ENCODE data around the gene M1AP. TPM values are rescaled to one million over a fixed set of nuclear protein-coding genes. Genes with fewer than 3 reads are reported as not detected.
A peak's percentile ranks its signal among the peaks of the same experiment; 100 is the strongest.

The M1AP gene
- total RNA-seq, 1 donor from 2014 or later, result 4.6 TPM

DNA sequence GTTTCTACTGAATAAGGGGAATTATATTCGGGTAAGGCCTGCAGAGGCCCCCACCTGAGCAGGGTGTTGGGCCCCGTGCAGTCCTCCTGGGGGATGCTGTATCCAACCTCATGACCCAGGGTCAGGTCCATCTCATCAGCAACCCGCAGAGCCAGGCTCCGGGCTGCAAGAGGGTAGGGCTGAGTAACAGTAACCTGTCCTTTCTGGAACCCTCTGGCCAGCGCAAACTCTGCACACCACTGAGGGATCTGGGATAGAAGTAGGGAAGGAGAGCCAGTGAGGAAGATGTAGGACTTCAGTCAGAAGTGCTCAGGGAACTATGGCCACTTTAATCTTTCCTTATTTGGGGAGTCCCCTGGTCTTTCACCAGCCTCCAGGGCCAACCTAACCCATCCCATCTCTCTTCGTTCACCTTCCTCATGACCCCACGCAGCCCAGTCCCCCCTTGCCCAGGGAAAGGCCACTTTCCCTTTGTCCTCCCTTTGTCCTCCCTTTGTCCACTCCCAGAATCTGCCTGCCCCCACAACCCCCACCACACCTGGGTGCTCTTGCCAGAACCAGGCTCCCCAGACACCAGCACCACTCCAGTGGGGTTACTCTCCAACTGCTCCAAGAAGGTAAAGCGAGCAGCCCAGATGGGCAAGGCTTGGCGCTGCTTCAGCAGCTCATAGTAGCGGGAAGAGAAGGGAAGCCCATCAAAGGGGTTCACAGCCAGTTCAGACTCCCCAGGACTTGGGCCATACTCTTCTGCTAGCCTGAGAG lies 123.0 kb downstream of the M1AP start:
- no peak for DNase-seq

- no peak for DNase-seq
Observed at GRCh38 chr2:74524005-74524404, 124.1 kb downstream of the M1AP start.

GRCh38 chr2:74522516-74522915 lies 125.6 kb downstream of the M1AP start:
- no peak for DNase-seq

DNA sequence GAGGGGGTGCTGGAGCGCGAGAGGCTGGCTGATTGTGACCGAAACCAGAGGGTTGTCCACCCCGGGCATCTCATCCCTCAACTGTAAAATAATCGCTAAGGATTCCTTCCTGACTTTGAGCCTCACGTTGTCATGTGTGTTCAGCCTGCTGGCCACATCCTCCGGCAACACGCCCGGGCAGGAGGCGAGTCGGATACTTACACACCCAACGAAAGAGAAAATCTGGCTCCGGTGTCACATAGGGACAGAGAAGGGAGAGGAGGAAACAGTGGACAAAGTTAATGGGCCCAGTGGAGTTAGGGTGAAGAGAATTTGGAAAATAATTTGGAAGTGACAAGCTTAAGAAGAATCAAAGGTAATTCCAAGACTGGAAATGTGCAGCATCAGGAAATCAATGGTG lies 131.5 kb downstream of the M1AP start:
- no peak for DNase-seq

GRCh38 chr2:74515981-74516633 lies 132.0 kb downstream of the M1AP start:
- peak; percentile 83 for DNase-seq

GRCh38 chr2:74515271-74515980 lies 132.7 kb downstream of the M1AP start:
- no peak for DNase-seq

DNA sequence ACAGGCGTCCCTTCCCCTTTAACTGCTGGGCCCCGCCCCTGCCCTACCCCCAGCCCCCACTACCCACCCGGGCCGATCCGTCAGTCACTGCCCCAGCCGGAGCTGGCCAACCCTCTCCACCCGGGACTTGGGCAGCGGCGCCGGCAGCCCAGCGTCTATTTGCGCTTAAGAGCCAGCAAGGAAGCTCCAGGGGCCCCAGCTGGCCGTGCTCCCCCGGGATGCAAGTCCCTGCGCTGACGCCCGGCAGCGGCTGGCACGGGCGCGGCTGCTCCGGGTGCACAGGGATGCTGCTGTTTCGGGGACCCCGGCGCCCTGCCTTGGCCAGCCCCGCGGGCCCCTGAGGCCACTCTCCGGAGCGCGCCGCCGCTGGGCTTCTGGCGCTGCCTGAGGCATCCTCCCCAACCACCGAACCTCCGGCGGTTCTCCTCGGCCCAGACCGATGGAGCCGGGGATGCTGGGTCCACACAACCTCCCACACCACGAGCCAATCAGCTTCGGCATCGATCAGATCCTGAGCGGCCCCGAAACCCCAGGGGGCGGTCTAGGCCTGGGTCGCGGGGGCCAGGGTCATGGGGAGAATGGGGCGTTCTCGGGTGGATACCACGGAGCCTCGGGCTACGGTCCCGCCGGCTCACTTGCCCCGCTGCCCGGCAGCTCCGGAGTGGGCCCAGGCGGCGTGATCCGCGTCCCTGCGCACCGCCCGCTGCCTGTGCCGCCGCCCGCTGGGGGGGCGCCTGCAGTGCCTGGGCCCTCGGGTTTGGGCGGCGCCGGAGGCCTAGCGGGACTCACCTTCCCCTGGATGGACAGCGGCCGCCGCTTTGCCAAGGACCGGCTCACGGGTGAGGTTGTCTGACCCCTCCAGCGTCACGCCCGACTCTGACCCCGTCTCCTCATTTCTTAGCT lies 133.5 kb downstream of the M1AP start, which contains the start of gene TLX2:
Gene TLX2 (plus strand): TSS at position 83 of the 903 bp plus-strand sequence. CDS start 357 bp downstream, at position 440.
- DNase-seq, result no peak

- DNase-seq, result no peak
Observed at GRCh38 chr2:74513605-74514367, 134.3 kb downstream of the M1AP start.

DNA sequence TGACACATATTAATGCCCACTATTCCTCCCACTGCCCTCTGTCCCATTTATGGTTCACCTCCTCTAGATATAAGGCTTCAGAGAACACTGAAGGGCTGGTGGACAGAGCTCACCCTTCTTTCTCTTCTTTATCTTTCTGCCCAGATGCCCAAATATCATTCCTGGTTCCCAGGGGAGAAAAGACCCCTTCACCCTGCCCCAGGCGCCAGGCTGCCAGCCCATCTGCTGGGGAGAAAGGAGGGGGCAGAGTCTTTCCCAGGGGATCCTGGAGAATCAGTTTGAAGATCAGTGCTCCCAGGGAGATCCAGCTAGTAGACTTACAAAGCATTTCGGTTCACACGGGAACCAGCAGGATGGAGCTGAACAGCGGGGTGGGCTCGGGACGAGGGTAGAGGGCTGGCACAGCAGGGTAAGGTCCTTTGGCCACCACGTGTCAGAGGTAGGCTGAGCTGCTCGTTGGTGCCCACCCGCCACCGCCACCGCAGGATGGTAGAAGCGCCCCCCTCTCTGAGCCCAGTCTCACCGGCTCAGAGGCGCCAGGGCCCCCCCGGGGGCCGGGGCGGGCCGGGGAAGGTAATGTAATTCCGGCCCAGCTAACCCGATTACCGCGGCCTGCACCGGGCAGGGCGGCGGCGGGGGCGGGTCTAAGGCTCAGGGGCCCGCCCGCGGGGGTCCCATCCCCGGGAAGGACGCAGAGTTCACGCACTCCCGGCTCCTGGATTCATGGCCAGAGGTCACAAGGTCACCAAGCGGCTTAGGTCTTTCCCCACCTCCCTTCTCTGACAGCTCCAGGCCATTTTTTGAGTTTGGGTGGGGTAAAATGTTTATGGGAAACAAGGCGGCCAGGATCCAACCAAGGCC lies 135.2 kb downstream of the M1AP start:
- no peak for DNase-seq

GRCh38 chr2:74511104-74511989 lies 136.8 kb downstream of the M1AP start:
- DNase-seq, result no peak

- no peak for DNase-seq
Observed at GRCh38 chr2:74510272-74510671, 137.9 kb downstream of the M1AP start.

- peak; percentile 61 for DNase-seq
Observed at GRCh38 chr2:74507926-74508520, 140.1 kb downstream of the M1AP start.

Other genes starting within 250 kb of the M1AP start
- gene C2orf81, start 226.7 kb downstream of the M1AP start, total RNA-seq, result 1.0 TPM
- gene WDR54, start 226.6 kb downstream of the M1AP start, total RNA-seq, result 11.2 TPM
- 42.1 TPM for gene RTKN, start 206.4 kb downstream of the M1AP start, total RNA-seq
- gene INO80B, start 193.2 kb downstream of the M1AP start, total RNA-seq, result 26.0 TPM
- gene WBP1, start 189.9 kb downstream of the M1AP start, total RNA-seq, result 41.5 TPM
- 40.4 TPM for gene MOGS, start 182.9 kb downstream of the M1AP start, total RNA-seq
- 19.9 TPM for gene MRPL53, start 175.7 kb downstream of the M1AP start, total RNA-seq
- gene CCDC142, start 165.3 kb downstream of the M1AP start, total RNA-seq, result 18.0 TPM
- 13.3 TPM for gene TTC31, start 165.2 kb downstream of the M1AP start, total RNA-seq
- gene LBX2, start 148.7 kb downstream of the M1AP start, total RNA-seq, result not detected
- gene PCGF1, start 140.6 kb downstream of the M1AP start, total RNA-seq, result 8.7 TPM
- not detected for gene TLX2, start 133.9 kb downstream of the M1AP start, total RNA-seq
- gene DQX1, start 122.1 kb downstream of the M1AP start, total RNA-seq, result 2.5 TPM
- 60.9 TPM for gene AUP1, start 118.6 kb downstream of the M1AP start, total RNA-seq
- 30.2 TPM for gene HTRA2, start 118.4 kb downstream of the M1AP start, total RNA-seq
- 11.2 TPM for gene LOXL3, start 94.4 kb downstream of the M1AP start, total RNA-seq
- gene DOK1, start 93.6 kb downstream of the M1AP start, total RNA-seq, result 8.4 TPM
- gene SEMA4F, start 5.9 kb upstream of the M1AP start, total RNA-seq, result 3.3 TPM
- gene HK2, start 185.8 kb upstream of the M1AP start, total RNA-seq, result 68.1 TPM